GM21723 (cell line): ENCODE results near the gene TRIM47.

Source experiments
- ATAC-seq: cut with Tn5 transposase; IDR thresholded peaks from one replicate; pipeline ENCODE4 v1.9.1; 2021; ENCODE audit warnings: mild to moderate bottlenecking, moderate library complexity; ENCODE audit not compliant: unreplicated experiment

Gene TRIM47, protein sequence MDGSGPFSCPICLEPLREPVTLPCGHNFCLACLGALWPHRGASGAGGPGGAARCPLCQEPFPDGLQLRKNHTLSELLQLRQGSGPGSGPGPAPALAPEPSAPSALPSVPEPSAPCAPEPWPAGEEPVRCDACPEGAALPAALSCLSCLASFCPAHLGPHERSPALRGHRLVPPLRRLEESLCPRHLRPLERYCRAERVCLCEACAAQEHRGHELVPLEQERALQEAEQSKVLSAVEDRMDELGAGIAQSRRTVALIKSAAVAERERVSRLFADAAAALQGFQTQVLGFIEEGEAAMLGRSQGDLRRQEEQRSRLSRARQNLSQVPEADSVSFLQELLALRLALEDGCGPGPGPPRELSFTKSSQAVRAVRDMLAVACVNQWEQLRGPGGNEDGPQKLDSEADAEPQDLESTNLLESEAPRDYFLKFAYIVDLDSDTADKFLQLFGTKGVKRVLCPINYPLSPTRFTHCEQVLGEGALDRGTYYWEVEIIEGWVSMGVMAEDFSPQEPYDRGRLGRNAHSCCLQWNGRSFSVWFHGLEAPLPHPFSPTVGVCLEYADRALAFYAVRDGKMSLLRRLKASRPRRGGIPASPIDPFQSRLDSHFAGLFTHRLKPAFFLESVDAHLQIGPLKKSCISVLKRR

DNA sequence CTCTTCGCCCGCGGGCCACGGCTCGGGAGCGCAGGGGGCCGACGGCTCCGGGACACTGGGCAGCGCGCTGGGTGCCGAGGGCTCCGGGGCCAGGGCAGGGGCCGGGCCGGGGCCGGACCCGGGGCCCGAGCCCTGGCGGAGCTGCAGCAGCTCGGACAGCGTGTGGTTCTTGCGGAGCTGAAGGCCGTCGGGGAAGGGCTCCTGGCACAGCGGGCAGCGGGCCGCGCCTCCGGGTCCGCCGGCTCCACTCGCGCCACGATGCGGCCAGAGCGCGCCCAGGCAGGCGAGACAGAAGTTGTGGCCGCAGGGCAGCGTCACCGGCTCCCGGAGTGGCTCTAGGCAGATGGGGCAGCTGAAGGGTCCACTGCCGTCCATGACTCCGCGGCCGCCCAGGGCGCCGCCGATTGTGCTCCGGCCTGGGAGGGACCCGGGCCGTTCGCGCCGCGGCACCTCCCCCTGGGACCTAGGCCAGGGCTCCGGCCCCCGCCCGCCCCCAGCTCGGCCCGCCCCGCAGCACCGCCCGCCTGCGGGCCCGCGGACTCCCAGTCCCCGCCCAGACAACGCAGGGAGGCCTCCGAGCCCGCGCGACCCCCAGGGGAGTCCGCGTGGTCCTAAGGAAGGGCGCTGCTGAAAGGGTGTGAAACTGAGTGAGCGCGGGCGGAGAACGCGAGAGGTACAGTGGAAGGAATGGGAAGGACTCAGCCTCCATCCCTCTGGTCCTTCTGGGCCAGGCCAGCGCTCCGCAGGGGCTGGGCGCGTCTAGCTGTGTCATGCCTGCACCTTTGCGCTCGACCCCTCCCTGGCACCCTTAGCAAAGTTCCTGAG, at the start of gene TRIM47:
Gene TRIM47 (minus strand): TSS at position 408 of the 825 bp plus-strand sequence. CDS start 33 bp downstream, at position 375.
- no peak for ATAC-seq

DNA sequence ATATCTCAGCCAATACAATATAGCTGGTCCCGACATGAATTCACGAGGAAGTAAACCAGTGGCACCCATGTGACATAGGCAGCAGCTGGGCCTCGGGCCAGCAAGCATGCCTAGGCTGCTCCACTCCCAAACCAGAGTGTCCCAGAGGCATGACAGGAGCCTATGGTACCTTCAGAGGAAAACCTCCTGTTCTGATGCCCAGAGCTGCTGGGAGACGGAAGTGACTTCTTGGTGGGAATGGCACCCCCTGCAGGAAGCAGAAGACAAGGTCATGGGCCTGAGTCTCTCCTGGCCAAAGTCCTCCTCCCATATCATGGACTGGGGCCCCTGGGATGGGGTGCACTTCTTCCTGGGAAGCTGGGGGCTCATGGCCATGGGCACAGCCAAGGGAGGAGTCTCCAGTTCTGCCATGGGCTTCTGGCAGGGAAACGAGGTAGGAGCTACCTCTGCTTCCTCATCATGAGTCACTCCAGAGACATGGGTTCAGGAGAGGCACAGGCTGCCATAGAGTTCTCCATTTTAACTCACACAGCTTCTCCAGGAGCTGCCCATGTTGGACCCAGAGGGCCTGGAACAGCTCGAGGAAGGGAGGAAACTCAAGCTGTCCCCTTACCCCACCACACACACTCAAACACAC, 49.0 kb upstream of the TRIM47 start:
- no peak for ATAC-seq

DNA sequence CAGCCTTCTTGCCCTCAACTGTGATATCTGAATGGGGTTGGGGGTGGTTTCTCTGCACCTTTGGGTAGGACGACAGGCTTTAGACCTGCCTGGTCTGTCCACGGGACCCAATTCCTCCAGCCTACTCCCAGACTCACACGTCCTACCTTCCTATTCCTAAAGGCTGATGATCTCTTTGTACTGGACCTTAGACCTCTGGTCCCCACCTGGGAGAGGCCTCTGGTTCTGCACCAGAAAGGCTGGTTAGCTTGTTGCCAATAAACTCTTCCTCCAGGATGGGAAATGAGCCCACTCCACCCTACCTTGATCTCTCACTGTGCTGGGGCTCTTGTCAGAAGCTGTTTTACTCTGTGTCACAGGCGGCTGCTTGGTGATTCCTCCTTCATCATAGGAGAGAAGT, 48.1 kb upstream of the TRIM47 start:
- no peak for ATAC-seq

DNA sequence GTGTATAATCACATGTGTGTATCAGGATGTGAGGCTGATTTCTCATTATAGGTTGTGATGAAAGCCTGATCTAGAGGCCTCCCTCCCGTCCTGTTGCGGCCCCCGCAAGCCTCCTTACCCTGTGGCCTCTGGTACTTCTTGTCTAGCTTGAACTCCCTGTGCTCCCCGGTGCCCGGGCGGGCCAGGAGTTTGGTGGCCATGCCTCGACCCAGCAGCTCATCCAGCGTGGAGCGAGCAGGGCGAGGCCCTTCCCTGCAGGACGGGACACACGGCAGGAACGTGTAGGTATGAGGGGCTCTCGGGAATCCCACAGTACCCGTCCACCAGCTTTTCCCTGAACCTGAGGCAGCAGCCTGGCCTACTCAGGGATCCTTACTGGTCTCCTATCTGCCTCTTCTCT, 47.5 kb upstream of the TRIM47 start:
- ATAC-seq: no peak

GRCh38 chr17:75925103-75925502, 46.7 kb upstream of the TRIM47 start:
- no peak for ATAC-seq

DNA sequence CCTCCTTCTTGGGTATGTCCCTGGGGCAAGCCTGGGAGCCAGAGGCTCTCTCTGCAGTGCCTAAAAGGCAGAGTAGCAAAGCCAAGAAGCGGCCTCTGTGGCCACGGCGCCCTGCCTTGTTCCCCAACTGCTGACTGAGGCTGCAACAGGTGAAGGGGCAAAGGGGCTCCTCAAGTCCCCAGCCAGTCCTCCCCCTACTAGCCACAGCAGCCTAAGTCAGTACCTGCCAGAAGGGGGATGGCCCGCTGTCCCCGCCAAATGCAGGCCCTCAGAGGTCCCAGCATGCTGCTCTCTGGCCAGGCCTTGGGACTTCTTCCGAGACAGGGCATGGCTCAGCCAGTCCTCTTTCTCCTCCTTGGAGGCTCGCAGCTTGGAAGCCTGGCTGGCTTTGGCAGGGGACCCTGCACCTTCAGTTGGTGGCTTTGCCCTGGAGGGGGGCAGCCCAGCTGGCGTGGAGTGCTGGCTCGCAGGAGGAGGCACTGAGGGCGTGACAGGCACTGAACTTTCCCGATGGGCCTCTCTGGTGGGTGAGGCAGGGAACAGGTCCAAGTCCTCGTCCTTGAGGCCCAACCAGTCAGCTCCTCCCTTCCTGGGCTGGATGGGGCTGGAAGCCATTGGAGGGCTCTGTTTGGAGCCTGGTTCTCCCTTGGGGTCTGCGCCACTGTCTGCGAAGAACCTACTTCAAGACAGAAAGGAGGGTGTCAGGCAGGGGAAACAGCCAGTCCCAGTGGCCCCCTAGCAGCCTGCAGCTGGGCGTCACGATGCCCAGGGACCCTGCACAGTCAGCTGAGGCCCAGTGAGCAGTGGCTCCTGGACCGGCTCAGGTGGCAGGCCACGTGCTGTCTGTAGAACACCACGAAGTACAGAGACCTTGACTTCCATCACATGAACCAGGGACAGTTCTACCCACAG, 44.8 kb upstream of the TRIM47 start:
- ATAC-seq: no peak

- no peak for ATAC-seq
Measured at GRCh38 chr17:75922173-75922961, 44.0 kb upstream of the TRIM47 start.

GRCh38 chr17:75921596-75921995, 43.2 kb upstream of the TRIM47 start:
- ATAC-seq: no peak

DNA sequence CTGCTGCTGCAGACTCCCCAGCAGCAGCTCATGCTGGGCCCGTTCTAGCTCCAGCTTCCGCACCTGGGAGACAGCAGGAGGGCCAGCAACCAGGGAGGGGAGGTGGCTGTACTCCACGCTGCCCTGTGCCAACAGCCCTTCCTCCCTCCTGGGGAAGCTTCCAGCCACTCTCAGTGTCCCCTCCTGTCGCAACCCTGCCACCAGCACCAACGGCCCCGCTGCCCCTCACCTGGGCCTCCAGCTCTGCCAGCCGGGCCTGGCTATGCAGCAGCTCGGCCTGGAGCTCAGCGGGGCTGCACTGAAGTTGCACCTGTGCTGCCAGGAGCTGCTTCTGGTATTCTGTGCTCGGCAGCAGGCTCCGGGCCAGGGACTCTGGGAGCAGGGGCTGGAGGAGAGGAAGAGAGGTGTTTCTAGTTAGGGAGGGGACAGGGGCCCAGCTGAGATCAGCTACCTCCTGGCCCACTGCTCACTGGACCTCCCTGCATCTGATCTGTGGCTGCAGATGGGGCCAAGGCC, 41.7 kb upstream of the TRIM47 start:
- no peak for ATAC-seq

DNA sequence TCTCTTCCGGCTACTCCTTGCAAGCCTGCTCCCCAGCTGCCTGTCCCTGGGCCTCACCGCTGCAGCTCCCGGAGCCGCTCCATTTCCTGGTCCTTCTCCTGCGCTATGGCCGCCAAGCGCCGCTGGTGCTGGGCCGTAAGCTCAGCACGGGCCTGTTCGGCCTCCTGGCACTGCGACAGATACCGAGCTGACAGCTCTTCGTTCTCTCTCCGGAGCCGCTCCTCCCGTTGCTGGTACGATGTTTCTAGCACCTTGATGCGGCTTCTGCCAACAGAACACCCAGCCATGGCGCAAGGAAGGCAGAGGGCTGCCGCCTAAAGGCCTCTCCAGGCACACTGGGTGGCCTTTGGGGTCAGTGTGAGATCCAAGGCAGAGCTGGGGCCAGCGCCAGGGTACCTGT, 41.2 kb upstream of the TRIM47 start:
- no peak for ATAC-seq

DNA sequence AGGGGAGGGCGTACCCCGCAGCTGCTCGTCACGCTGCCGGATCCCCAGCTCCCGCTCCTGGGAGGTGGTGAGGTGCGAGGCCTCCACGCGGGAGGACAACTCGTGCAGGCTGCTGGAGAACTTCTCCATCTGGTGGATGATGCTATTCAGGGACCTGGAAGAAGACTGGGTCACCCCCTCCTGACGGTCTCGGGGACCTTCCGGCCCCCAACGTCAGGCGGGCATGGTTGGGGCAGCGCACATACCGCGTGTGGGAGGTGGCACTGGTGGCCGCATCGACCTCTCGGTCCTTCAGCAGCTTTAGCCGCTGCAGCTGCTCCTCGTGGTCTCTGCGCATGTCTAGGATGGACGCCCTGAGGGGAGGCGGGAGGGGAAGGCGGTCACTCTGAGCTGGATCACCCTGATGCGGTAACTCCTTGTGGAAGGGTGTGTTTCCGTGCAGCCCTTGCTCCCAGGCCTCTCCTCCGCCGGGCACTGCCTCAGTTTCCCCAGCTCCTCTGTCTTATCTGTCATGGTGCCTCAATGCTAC, 39.6 kb upstream of the TRIM47 start:
- no peak for ATAC-seq

GRCh38 chr17:75917141-75917916, 38.9 kb upstream of the TRIM47 start:
- no peak for ATAC-seq

GRCh38 chr17:75915268-75915667, 36.9 kb upstream of the TRIM47 start:
- ATAC-seq: no peak

DNA sequence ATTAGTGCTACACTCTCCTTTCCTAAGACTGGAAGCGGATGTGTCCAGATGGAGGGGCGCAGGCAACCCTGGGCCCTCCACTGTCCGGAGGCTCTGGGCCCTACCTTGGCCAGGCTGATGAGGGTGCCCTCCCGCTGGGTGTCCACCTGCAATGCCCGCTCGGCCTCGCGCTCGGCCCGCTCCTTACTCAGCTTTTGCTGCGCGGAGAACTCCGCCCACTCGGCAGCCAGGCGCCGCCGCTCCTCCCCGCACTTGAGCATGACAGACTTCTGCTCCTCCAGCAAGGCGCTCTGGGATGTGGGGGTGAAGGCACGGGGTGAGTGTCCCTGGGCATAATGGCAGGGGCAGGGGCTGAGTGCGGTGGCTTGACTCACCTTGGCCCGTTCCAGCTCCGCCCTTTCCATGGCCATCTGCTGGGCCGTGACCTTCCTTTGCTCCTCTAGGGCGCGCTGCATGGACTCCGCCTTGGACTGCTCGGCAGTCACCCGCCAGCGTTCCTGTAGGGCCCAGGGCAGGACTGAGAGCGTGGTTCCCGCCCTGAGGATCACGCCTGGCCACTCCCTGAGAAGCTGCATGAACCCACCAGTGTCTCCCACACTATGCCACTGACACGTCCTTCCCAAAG, 36.4 kb upstream of the TRIM47 start:
- ATAC-seq: no peak

GRCh38 chr17:75913537-75914210, 35.3 kb upstream of the TRIM47 start:
- ATAC-seq: no peak

DNA sequence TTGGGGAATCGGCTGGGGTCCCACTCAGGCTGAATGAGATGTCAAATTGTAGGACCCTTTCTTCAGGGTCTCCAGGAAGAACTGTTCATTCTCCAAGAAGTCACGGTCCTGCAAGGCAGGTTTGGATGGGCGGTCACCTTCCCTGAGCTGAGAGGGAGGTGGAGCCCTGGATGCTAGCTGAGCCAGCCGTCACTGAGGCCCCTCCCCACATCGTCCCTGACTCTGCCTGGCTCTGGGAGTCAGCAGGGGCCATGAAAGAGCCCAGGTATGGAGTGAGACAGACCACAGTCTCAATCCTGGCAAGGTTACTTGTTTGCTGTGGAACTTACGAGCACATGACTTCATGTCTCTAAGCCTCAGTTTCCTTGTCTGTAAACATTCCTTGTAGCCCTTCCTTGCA, 32.3 kb upstream of the TRIM47 start:
- no peak for ATAC-seq

DNA sequence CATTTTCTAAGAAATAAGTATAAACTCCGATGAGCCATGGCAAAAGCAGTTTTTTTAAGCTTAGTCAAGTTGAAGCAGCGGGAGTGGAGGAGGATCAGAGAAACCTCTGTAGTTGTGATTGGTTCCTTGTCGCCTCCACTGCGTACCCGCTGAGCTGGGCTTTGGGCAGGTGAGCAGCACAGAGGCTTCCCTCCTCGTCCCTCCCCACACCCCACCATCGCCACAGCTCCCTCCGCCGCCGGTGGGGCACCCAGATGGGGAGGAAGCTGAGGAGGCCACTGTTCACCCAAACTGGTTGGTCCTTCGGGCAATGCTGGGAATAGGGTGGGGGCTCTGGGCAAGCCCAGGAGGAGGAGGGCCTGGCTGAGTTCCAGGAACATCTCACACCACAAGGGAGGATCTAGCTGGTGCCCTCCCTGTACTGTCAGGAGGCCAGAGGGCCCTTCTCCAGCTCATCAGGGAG, 31.5 kb upstream of the TRIM47 start:
- ATAC-seq: no peak
